22Rv1 (cell line): Measurements from ENCODE around the gene LPIN2.

Experiments
- H3K27ac ChIP-seq: fragments of 450-650 bp; 2 replicates; pipeline ENCODE4 v1.5.1; 2017
- ZFX ChIP-seq: fragments of 450-650 bp; IDR thresholded peaks from 2 replicates; pipeline ENCODE4 v1.6.1; 2017; ENCODE audit warnings: antibody characterized with exemption, borderline replicate concordance
- TF ChIP-seq, protein P1 (sequence below): fragments of 450-650 bp; IDR thresholded peaks from 2 replicates; pipeline ENCODE4 v1.5.1; 2017; ENCODE audit warnings: mild to moderate bottlenecking

Gene LPIN2

GRCh38 chr18:2965797-2966196, 47.1 kb downstream of the LPIN2 start:
- no peak overlapping the region for H3K27ac ChIP-seq
- TF ChIP-seq, protein P1, sequence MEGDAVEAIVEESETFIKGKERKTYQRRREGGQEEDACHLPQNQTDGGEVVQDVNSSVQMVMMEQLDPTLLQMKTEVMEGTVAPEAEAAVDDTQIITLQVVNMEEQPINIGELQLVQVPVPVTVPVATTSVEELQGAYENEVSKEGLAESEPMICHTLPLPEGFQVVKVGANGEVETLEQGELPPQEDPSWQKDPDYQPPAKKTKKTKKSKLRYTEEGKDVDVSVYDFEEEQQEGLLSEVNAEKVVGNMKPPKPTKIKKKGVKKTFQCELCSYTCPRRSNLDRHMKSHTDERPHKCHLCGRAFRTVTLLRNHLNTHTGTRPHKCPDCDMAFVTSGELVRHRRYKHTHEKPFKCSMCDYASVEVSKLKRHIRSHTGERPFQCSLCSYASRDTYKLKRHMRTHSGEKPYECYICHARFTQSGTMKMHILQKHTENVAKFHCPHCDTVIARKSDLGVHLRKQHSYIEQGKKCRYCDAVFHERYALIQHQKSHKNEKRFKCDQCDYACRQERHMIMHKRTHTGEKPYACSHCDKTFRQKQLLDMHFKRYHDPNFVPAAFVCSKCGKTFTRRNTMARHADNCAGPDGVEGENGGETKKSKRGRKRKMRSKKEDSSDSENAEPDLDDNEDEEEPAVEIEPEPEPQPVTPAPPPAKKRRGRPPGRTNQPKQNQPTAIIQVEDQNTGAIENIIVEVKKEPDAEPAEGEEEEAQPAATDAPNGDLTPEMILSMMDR = no peak
- no peak for TF ChIP-seq ZFX

GRCh38 chr18:2964361-2965010, 48.5 kb downstream of the LPIN2 start:
- TF ChIP-seq, protein P1 = no peak
- no peak for TF ChIP-seq ZFX
- no peak overlapping the region for H3K27ac ChIP-seq
